ENCODE data around the gene TBC1D5.
A peak's percentile ranks its signal among the peaks of the same experiment; 100 is the strongest.

The TBC1D5 gene

GRCh38 chr3:17740721-17741141, 1.7 kb downstream of the TBC1D5 start:
- Histone ChIP-seq H3K4me3 (ENCODE audit: low read length) (peak overlapping the region; percentile 85), H4K20me1 (ENCODE audit: control insufficient read depth, insufficient read depth, low read depth, low read length) (no peaks in the 10 kb centered on the region), H3K27ac (ENCODE audit: low read depth, low read length) (peak overlapping the region; percentile 91), H3K79me2 (ENCODE audit: control insufficient read depth, low read length) (peaks cover 68% of the 10 kb centered on the region), H3K9me3 (ENCODE audit: control insufficient read depth, insufficient read depth, low read length) (no peaks in the 10 kb centered on the region), H3K4me2 (ENCODE audit: low read length) (peak overlapping the region; percentile 82), H3K4me1 (ENCODE audit: control insufficient read depth, low read length) (peaks cover 46% of the 10 kb centered on the region), H3K36me3 (ENCODE audit: control insufficient read depth, low read length) (peaks cover 16% of the 10 kb centered on the region), H3F3A (ENCODE audit: control insufficient read depth, insufficient read depth) (peaks cover 22% of the 10 kb centered on the region), H3K9me2 (replicated peaks; ENCODE audit: control insufficient read depth, low read length) (no peaks in the 10 kb centered on the region), H3K27me3 (ENCODE audit: control insufficient read depth, low read length) (no peaks in the 10 kb centered on the region)
- TF ChIP-seq EZH2phosphoT487 (IDR thresholded peaks at IDR 0.05; ENCODE audit: borderline replicate concordance, low read length) (no peak), CTCF (IDR thresholded peaks at IDR 0.05; ENCODE audit: low read depth, low read length, poor library complexity, severe bottlenecking) (no peak)

GRCh38 chr3:17738921-17739320, 3.5 kb downstream of the TBC1D5 start:
- peak overlapping the region; percentile 91 for H3K27ac ChIP-seq (ENCODE audit: low read depth, low read length)
- peaks cover 86% of the 10 kb centered on the region for H3K79me2 ChIP-seq (ENCODE audit: control insufficient read depth, low read length)
- H3K36me3 ChIP-seq (ENCODE audit: control insufficient read depth, low read length) = peaks cover 20% of the 10 kb centered on the region
- H4K20me1 ChIP-seq (ENCODE audit: control insufficient read depth, insufficient read depth, low read depth, low read length) = no peaks in the 10 kb centered on the region
- H3K27me3 ChIP-seq (ENCODE audit: control insufficient read depth, low read length) = no peaks in the 10 kb centered on the region
- peak overlapping the region; percentile 82 for H3K4me2 ChIP-seq (ENCODE audit: low read length)
- H3K9me2 ChIP-seq (replicated peaks; ENCODE audit: control insufficient read depth, low read length) = no peaks in the 10 kb centered on the region
- peaks cover 22% of the 10 kb centered on the region for H3F3A ChIP-seq (ENCODE audit: control insufficient read depth, insufficient read depth)
- no peaks in the 10 kb centered on the region for H3K9me3 ChIP-seq (ENCODE audit: control insufficient read depth, insufficient read depth, low read length)
- H3K4me1 ChIP-seq (ENCODE audit: control insufficient read depth, low read length) = peaks cover 44% of the 10 kb centered on the region
- peak overlapping the region; percentile 85 for H3K4me3 ChIP-seq (ENCODE audit: low read length)
- TF ChIP-seq CTCF (IDR thresholded peaks at IDR 0.05; ENCODE audit: low read depth, low read length, poor library complexity, severe bottlenecking) (no peak), EZH2phosphoT487 (IDR thresholded peaks at IDR 0.05; ENCODE audit: borderline replicate concordance, low read length) (no peak)

- H3K4me1 ChIP-seq (ENCODE audit: control insufficient read depth, low read length) = peaks cover 37% of the 10 kb centered on the region
- peaks cover 23% of the 10 kb centered on the region for H3K36me3 ChIP-seq (ENCODE audit: control insufficient read depth, low read length)
- H3F3A ChIP-seq (ENCODE audit: control insufficient read depth, insufficient read depth) = peaks cover 22% of the 10 kb centered on the region
- peak overlapping the region; percentile 85 for H3K4me3 ChIP-seq (ENCODE audit: low read length)
- H4K20me1 ChIP-seq (ENCODE audit: control insufficient read depth, insufficient read depth, low read depth, low read length) = no peaks in the 10 kb centered on the region
- no peaks in the 10 kb centered on the region for H3K9me2 ChIP-seq (replicated peaks; ENCODE audit: control insufficient read depth, low read length)
- H3K79me2 ChIP-seq (ENCODE audit: control insufficient read depth, low read length) = peaks cover 89% of the 10 kb centered on the region
- no peak overlapping the region for H3K27ac ChIP-seq (ENCODE audit: low read depth, low read length)
- no peaks in the 10 kb centered on the region for H3K9me3 ChIP-seq (ENCODE audit: control insufficient read depth, insufficient read depth, low read length)
- peak overlapping the region; percentile 82 for H3K4me2 ChIP-seq (ENCODE audit: low read length)
- no peaks in the 10 kb centered on the region for H3K27me3 ChIP-seq (ENCODE audit: control insufficient read depth, low read length)
- TF ChIP-seq EZH2phosphoT487 (IDR thresholded peaks at IDR 0.05; ENCODE audit: borderline replicate concordance, low read length) (no peak), CTCF (IDR thresholded peaks at IDR 0.05; ENCODE audit: low read depth, low read length, poor library complexity, severe bottlenecking) (no peak)
These were observed 4.2 kb downstream of the TBC1D5 start for GRCh38 chr3:17738219-17738618.
